ENCODE measurements around the gene FGD2. TPM values are rescaled to one million over a fixed set of nuclear protein-coding genes. Genes with fewer than 3 reads are reported as not detected.

The FGD2 gene
- total RNA-seq, 1 experiment from 2014 or later = not detected

DNA sequence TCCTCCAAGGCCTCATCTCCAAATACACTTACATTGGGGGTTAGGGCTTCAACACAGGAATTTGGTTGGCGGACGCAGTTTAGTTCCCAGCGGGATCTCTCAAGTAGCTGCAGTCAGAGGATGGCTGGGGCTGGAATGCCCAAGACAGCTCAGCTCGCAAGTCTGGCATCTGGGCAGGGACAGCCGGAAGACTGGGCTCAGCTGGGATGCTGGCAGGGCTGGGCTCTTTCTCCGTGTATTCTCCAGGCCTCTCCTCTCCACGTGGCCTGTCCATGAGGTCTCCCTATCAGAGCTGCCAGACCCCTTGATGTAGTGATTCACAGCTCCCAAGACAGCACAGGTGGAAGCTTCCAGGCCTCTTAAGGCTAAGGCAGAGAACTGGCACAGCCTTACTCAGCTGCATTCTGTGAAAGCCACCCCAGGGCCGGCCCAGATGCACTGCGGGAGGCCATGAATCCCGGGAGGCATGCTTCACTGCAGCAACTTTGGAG lies 5.0 kb downstream of the FGD2 start:
- TF ChIP-seq EZH2 (IDR thresholded peaks at IDR 0.05; ENCODE audit: borderline replicate concordance, low read depth, low read length, poor library complexity, severe bottlenecking) (no peak), CTCF (conservative IDR thresholded peaks at IDR 0.05; ENCODE audit: low read depth, low read length) (no peak)
- ChIA-PET CTCF (no interaction called here), POLR2A (ENCODE audit: low non-redundant PET) (no interaction called here)
- intact Hi-C loops (cut with micrococcal nuclease; ENCODE audit: unreplicated experiment) = no loop called here
- Histone ChIP-seq H3K36me3 (ENCODE audit: insufficient read depth, low read length, poor library complexity, severe bottlenecking) (no peaks in the 10 kb centered on the region), H3K4me1 (ENCODE audit: insufficient read depth, low read length, poor library complexity, severe bottlenecking) (no peaks in the 10 kb centered on the region), H3K9me3 (ENCODE audit: low read depth, low read length, poor library complexity, severe bottlenecking) (no peaks in the 10 kb centered on the region), H3K27me3 (replicated peaks; ENCODE audit: insufficient read depth, low read depth, low read length, poor library complexity) (no peaks in the 10 kb centered on the region), H3K4me3 (ENCODE audit: low read depth, low read length, poor library complexity, severe bottlenecking) (no peak overlapping the region), H3K27ac (ENCODE audit: low read depth, low read length, poor library complexity, severe bottlenecking) (no peak overlapping the region)
- no peak for DNase-seq (ENCODE audit: low spot score)
- no TSS peak for BruUV-seq (replicated peaks)

- CTCF ChIA-PET = interaction anchor here (0.5 kb wide), 1 partner anchor 193 kb away, joined by 4 read pairs; no protein-coding TSS in a partner anchor
- DNase-seq (ENCODE audit: low spot score) = no peak
- POLR2A ChIA-PET (ENCODE audit: low non-redundant PET) = no interaction called here
These were observed 6.4 kb downstream of the FGD2 start for GRCh38 chr6:37011656-37012378.

More at GRCh38 chr6:37011656-37012378, 6.4 kb downstream of the FGD2 start:
- BruUV-seq (replicated peaks) = no TSS peak
- Histone ChIP-seq H3K36me3 (ENCODE audit: insufficient read depth, low read length, poor library complexity, severe bottlenecking) (no peaks in the 10 kb centered on the region), H3K9me3 (ENCODE audit: low read depth, low read length, poor library complexity, severe bottlenecking) (no peaks in the 10 kb centered on the region), H3K27me3 (replicated peaks; ENCODE audit: insufficient read depth, low read depth, low read length, poor library complexity) (no peaks in the 10 kb centered on the region), H3K4me1 (ENCODE audit: insufficient read depth, low read length, poor library complexity, severe bottlenecking) (no peaks in the 10 kb centered on the region), H3K27ac (ENCODE audit: low read depth, low read length, poor library complexity, severe bottlenecking) (no peak overlapping the region), H3K4me3 (ENCODE audit: low read depth, low read length, poor library complexity, severe bottlenecking) (no peak overlapping the region)
- intact Hi-C loops (cut with micrococcal nuclease; ENCODE audit: unreplicated experiment) = no loop called here
- TF ChIP-seq EZH2 (IDR thresholded peaks at IDR 0.05; ENCODE audit: borderline replicate concordance, low read depth, low read length, poor library complexity, severe bottlenecking) (no peak), CTCF (conservative IDR thresholded peaks at IDR 0.05; ENCODE audit: low read depth, low read length) (no peak)
